Calu3 (cell line): ENCODE measurements around the gene TRPM7. TPM values are rescaled to one million over a fixed set of nuclear protein-coding genes. Genes with fewer than 3 reads are reported as not detected.

ENCODE experiments used
- Bru-seq: library from RNA; stranded (reverse); fragments of 400-500 nt; gene quantifications from one replicate; lab custom pipeline; 2021; lab: Mats Ljungman, UMichigan
- BruChase-seq, 2 experiments: library from RNA; stranded (reverse); fragments of 400-500 nt; gene quantifications; one replicate each; lab custom pipeline; 2021; lab: Mats Ljungman, UMichigan
- BruUV-seq: library from RNA; stranded (reverse); fragments of 400-500 nt; replicated peaks from 2 replicates; lab custom pipeline; 2021; lab: Mats Ljungman, UMichigan
- CTCF ChIA-PET: fragments of 300-600 bp; sonication (Branson Sonifier 250); formaldehyde crosslinking; loops from one replicate; lab custom pipeline; 2022; ENCODE audit warnings: antibody characterized with exemption; lab: Charles Lee
- DNase-seq: peaks from one replicate; pipeline ENCODE4 v3.0.0; 2022
- H3K27ac Mint-ChIP-seq: one replicate; pipeline ENCODE4 v1.8.0; 2022; ENCODE audit warnings: mixed read lengths; ENCODE audit not compliant: unreplicated experiment
- H3K27me3 Mint-ChIP-seq: one replicate; pipeline ENCODE4 v1.8.0; 2022; ENCODE audit warnings: mixed read lengths; ENCODE audit not compliant: unreplicated experiment
- H3K36me3 Mint-ChIP-seq: one replicate; pipeline ENCODE4 v1.8.0; 2022; ENCODE audit warnings: mild to moderate bottlenecking, moderate library complexity, mixed read lengths; ENCODE audit not compliant: insufficient read depth, unreplicated experiment
- H3K4me1 Mint-ChIP-seq: one replicate; pipeline ENCODE4 v1.8.0; 2022; ENCODE audit warnings: mild to moderate bottlenecking, low read depth, mixed read lengths; ENCODE audit not compliant: unreplicated experiment
- H3K4me3 Mint-ChIP-seq: one replicate; pipeline ENCODE4 v1.8.0; 2022; ENCODE audit warnings: mild to moderate bottlenecking, low read depth, moderate library complexity, mixed read lengths; ENCODE audit not compliant: unreplicated experiment
- H3K9me3 Mint-ChIP-seq: one replicate; pipeline ENCODE4 v1.8.0; 2022; ENCODE audit warnings: low read depth, mixed read lengths; ENCODE audit not compliant: unreplicated experiment
- intact Hi-C: fragments of 100-400 bp; cut with micrococcal nuclease; formaldehyde crosslinking; loops from one replicate; pipeline ENCODE4 v1.10.0; 2022; ENCODE audit not compliant: unreplicated experiment
- long read RNA-seq: library from polyadenylated mRNA; stranded (forward); transcript quantifications from one replicate; pipeline ENCODE4 v2.0.0, GENCODE V29; 2022
- total RNA-seq: library from RNA; stranded (reverse); gene quantifications from 2 replicates; pipeline ENCODE4 v1.2.3, GENCODE V29; 2022
- TF ChIP-seq, protein P1 (sequence below): fragments of 200-600 bp; IDR thresholded peaks from one replicate; pipeline ENCODE4 v1.8.0; 2022; ENCODE audit warnings: antibody characterized with exemption; ENCODE audit not compliant: unreplicated experiment

TRPM7 gene
- total RNA-seq (40.6 and 48.2 TPM in 2 replicates), Bru-seq, nascent RNA (percentile 91 among the genes with signal in this experiment), BruChase-seq, experiment 1, labeled RNA remaining after a 6-hour chase (percentile 88 among the genes with signal in this experiment), BruChase-seq, experiment 2, labeled RNA remaining after a 2-hour chase (percentile 89 among the genes with signal in this experiment)
- long read RNA-seq, partial matches to known transcripts = 2 of 11 reads
- long read RNA-seq, other reads (novel, unspliced or antisense) = 9 of 11 reads

- DNase-seq = peak; percentile 92
- H3K36me3 Mint-ChIP-seq = peaks cover 34% of the 10 kb centered on the region
- no peaks in the 10 kb centered on the region for H3K9me3 Mint-ChIP-seq
- peak within 1 kb of the TSS; percentile 58 for H3K27ac Mint-ChIP-seq
- intact Hi-C loops = no loop called here
- peaks cover 25% of the 10 kb centered on the region for H3K4me1 Mint-ChIP-seq
- CTCF ChIA-PET = interaction anchor here (0.6 to 1.2 kb wide), 2 partner anchors 73 to 198 kb away, joined by 3 to 9 read pairs; no protein-coding TSS in a partner anchor
- peak within 1 kb of the TSS; percentile 100 for H3K4me3 Mint-ChIP-seq
- no peaks in the 10 kb centered on the region for H3K27me3 Mint-ChIP-seq
- no TSS peak for BruUV-seq
- TF ChIP-seq, protein P1, sequence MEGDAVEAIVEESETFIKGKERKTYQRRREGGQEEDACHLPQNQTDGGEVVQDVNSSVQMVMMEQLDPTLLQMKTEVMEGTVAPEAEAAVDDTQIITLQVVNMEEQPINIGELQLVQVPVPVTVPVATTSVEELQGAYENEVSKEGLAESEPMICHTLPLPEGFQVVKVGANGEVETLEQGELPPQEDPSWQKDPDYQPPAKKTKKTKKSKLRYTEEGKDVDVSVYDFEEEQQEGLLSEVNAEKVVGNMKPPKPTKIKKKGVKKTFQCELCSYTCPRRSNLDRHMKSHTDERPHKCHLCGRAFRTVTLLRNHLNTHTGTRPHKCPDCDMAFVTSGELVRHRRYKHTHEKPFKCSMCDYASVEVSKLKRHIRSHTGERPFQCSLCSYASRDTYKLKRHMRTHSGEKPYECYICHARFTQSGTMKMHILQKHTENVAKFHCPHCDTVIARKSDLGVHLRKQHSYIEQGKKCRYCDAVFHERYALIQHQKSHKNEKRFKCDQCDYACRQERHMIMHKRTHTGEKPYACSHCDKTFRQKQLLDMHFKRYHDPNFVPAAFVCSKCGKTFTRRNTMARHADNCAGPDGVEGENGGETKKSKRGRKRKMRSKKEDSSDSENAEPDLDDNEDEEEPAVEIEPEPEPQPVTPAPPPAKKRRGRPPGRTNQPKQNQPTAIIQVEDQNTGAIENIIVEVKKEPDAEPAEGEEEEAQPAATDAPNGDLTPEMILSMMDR = no peak
Observed at GRCh38 chr15:50686469-50687301, at the start of gene TRPM7. TSS of gene TRPM7 (minus strand) at chr15:50686797. CDS start at chr15:50686533, 264 bp downstream.

- CTCF ChIA-PET = no interaction called here
- intact Hi-C loops = no loop called here
- Mint-ChIP-seq H3K9me3 (no peaks in the 10 kb centered on the region), H3K36me3 (peaks cover 7% of the 10 kb centered on the region), H3K4me3 (no peak overlapping the region), H3K27me3 (no peaks in the 10 kb centered on the region), H3K27ac (no peak overlapping the region), H3K4me1 (no peaks in the 10 kb centered on the region)
- DNase-seq = no peak
- BruUV-seq = no TSS peak
- TF ChIP-seq, protein P1 = no peak
Observed at GRCh38 chr15:50735156-50735555, 48.6 kb upstream of the TRPM7 start.

GRCh38 chr15:50726315-50726714 is 39.7 kb upstream of the TRPM7 start:
- Mint-ChIP-seq H3K4me3 (no peak overlapping the region), H3K27me3 (no peaks in the 10 kb centered on the region), H3K27ac (no peak overlapping the region), H3K9me3 (no peaks in the 10 kb centered on the region), H3K36me3 (peaks cover 17% of the 10 kb centered on the region), H3K4me1 (no peaks in the 10 kb centered on the region)
- DNase-seq = no peak
- TF ChIP-seq, protein P1 = no peak
- no TSS peak for BruUV-seq
- intact Hi-C loops = no loop called here
- CTCF ChIA-PET = no interaction called here

- intact Hi-C loops = no loop called here
- no TSS peak for BruUV-seq
- peaks cover 2% of the 10 kb centered on the region for H3K36me3 Mint-ChIP-seq
Observed at GRCh38 chr15:50718700-50719125, 32.1 kb upstream of the TRPM7 start.

More at GRCh38 chr15:50718700-50719125, 32.1 kb upstream of the TRPM7 start:
- Mint-ChIP-seq H3K4me1 (no peaks in the 10 kb centered on the region), H3K27me3 (no peaks in the 10 kb centered on the region), H3K4me3 (no peak overlapping the region), H3K9me3 (no peaks in the 10 kb centered on the region), H3K27ac (no peak overlapping the region)
- TF ChIP-seq, protein P1 = no peak
- CTCF ChIA-PET = no interaction called here
- DNase-seq = no peak
